Activated CD8-positive, alpha-beta memory T cell treated with anti-CD3 and anti-CD28 coated beads, Interleukin-2, amount 50 U/mL, for 48 hours (primary cell): ENCODE data around the gene PDGFRA.
"Not testable (repeated sequence)": the region's sequence is repeated elsewhere in the genome, so short reads cannot be mapped to it uniquely, and the experiment has no call there.

ENCODE experiments used
- DNase-seq: peaks from one replicate; pipeline ENCODE4 v3.0.0-alpha.2; 2020

PDGFRA gene

GRCh38 chr4:54320826-54321685, 92.0 kb downstream of the PDGFRA start:
- DNase-seq, result no peak

- peak; percentile 59 for DNase-seq
These were observed 93.8 kb downstream of the PDGFRA start for GRCh38 chr4:54322818-54323417.

DNA sequence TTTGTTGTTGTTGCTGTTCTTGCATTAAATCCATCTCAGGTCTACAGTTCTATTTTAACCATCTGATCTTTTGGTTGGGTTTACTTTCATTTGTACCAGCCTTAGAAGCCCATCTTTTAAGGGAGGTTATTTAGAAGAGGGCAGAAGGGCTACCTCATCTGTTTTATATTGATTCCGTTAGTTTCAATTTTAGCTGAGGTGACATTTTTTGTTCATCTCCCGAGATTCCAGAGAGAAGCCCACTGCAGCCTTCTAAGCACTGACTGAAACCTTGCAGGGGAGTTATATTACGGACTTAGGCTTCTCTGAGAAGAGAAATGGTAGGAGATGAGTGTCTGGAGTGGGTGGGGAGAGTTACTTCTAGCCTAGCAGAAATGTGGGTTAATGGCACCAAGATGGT, 101.8 kb downstream of the PDGFRA start:
- DNase-seq, result no peak

- no peak for DNase-seq
These were observed 103.4 kb downstream of the PDGFRA start for GRCh38 chr4:54332542-54332941.

GRCh38 chr4:54333657-54334056, 104.6 kb downstream of the PDGFRA start:
- DNase-seq, result no peak

DNA sequence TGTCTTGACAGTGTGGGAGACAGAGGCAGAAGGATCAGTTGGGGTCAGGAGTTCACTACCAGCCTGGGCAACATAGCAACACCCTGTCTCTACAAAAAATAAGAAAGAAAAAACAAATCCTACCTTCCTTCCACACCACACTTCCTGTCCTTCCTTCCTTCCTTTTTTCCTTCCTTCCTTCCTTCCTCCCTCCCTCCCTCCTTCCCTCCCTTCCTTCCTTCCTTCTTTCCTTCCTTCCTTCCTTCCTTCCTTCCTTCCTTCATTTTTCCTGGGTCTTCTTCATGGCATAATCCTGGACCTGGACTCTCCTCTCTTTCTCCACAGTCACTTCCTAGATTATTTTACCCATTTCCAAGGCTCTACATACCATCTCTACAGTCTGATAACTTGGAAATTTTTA, 105.7 kb downstream of the PDGFRA start:
- DNase-seq, result not testable (repeated sequence)

GRCh38 chr4:54337009-54337408, 107.9 kb downstream of the PDGFRA start:
- DNase-seq, result no peak

DNA sequence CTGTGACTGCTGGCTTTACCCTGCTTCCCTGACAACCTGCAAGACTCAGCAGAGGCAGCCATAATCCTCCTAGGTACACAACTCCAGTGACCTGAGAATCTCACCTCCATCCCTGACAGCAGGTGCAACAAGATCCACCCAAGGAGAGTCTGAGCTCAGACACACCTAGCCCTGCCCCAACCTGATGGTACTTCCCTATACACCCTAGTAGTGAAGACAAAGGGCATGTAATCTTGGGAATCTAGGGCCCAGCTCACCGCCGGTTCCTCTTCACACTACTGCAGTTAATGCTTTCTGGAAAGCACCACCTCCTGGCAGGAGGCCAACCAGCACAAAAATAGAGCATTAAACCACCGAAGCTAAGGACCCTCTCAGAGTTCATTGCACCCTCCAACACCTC, 113.0 kb downstream of the PDGFRA start:
- DNase-seq, result not testable (repeated sequence)
